Tibial nerve (tissue), 4 donors: ENCODE results near the gene SLC66A2. TPM values are rescaled to one million over a fixed set of nuclear protein-coding genes. Genes with fewer than 3 reads are reported as not detected.

ENCODE experiments used
- DNase-seq, 2 donors: peaks; one replicate each; pipeline ENCODE4 v3.0.0-alpha.2; 2019; ENCODE audit warnings: low spot score in 2 of 2
- H3K27ac ChIP-seq, 4 donors: fragments of 200-600 bp; sonication (generic) in 3 of 4; one replicate each; pipeline ENCODE4 v1.5.1; 2017 to 2019; ENCODE audit warnings: mild to moderate bottlenecking in 1 of 4
- H3K27me3 ChIP-seq, 2 donors: fragments of 200-600 bp; sonication (generic) in 1 of 2; one replicate each; pipeline versions ENCODE4 v1.5.1 to v1.6.0; 2017 to 2019
- H3K36me3 ChIP-seq, 3 donors: fragments of 200-600 bp; sonication (generic); one replicate each; pipeline ENCODE4 v1.5.1; 2018 to 2019
- H3K4me1 ChIP-seq, 4 donors: fragments of 200-600 bp; sonication (generic) in 3 of 4; one replicate each; pipeline ENCODE4 v1.5.1; 2017 to 2019
- H3K4me3 ChIP-seq, 4 donors: fragments of 200-600 bp; sonication (generic) in 3 of 4; one replicate each; pipeline ENCODE4 v1.5.1; 2017 to 2019; ENCODE audit warnings: mild to moderate bottlenecking in 1 of 4, moderate library complexity in 1 of 4
- H3K9me3 ChIP-seq, 4 donors: fragments of 200-600 bp; sonication (generic) in 3 of 4; one replicate each; pipeline ENCODE4 v1.5.1; 2017 to 2019
- CTCF ChIP-seq, 5 experiments: fragments of 200-600 bp in 3 of 5; fragments of 450-650 bp in 2 of 5; sonication (generic) in 3 of 5; IDR thresholded peaks; one replicate each; pipeline ENCODE4 v1.5.1; 2016 to 2019; ENCODE audit warnings: antibody characterized with exemption in 5 of 5, mild to moderate bottlenecking in 3 of 5, moderate library complexity in 2 of 5
- EP300 ChIP-seq, 2 donors: sonication (generic); formaldehyde crosslinking; IDR thresholded peaks; one replicate each; pipeline ENCODE4 v1.6.1; 2017; ENCODE audit warnings: antibody characterized with exemption in 2 of 2, mild to moderate bottlenecking in 1 of 2
- POLR2A ChIP-seq, 2 donors: fragments of 450-650 bp; IDR thresholded peaks; one replicate each; pipeline ENCODE4 v1.6.1; 2017; ENCODE audit warnings: antibody characterized with exemption in 2 of 2, mild to moderate bottlenecking in 2 of 2, moderate library complexity in 2 of 2
- WGBS, 2 donors: methylation state at CpG; one replicate each; pipeline ENCODE4 v1.1.5; 2018; 5-methylcytosine and 5-hydroxymethylcytosine counted together
- total RNA-seq, 4 donors: library from RNA; depleted of rRNA; stranded (reverse); fragments of >200 nt; gene quantifications; one replicate each; pipeline ENCODE4 v1.1.0, GENCODE V29; 2016

The SLC66A2 gene
- total RNA-seq, 4 donors from 2014 or later = 112 to 361 (median 222) TPM

GRCh38 chr18:79915161-79916127 is 36.0 kb downstream of the SLC66A2 start:
- Histone ChIP-seq H3K4me1 (peaks cover 0 to 23% (median 0%) of the 10 kb centered on the region in 4 donors), H3K9me3 (no peaks in the 10 kb centered on the region), H3K27ac (no peak overlapping the region), H3K36me3 (peaks cover 0 to 82% (median 0%) of the 10 kb centered on the region in 3 donors), H3K4me3 (no peak overlapping the region), H3K27me3 (no peaks in the 10 kb centered on the region)
- 90 to 91% methylated on average over 43 of the region's 50 CpGs for WGBS, 2 donors
- DNase-seq = no peak
- TF ChIP-seq POLR2A (IDR thresholded peaks at IDR 0.05) (no peak), EP300 (IDR thresholded peaks at IDR 0.05) (no peak), CTCF (IDR thresholded peaks at IDR 0.05) (no peak)

GRCh38 chr18:79914614-79915160 is 36.8 kb downstream of the SLC66A2 start:
- H3K27ac ChIP-seq = no peak overlapping the region
- no peaks in the 10 kb centered on the region for H3K9me3 ChIP-seq
- H3K27me3 ChIP-seq = no peaks in the 10 kb centered on the region
- H3K4me1 ChIP-seq = peaks cover 0 to 23% (median 0%) of the 10 kb centered on the region in 4 donors
- peaks cover 0 to 88% (median 0%) of the 10 kb centered on the region in 3 donors for H3K36me3 ChIP-seq
- TF ChIP-seq EP300 (IDR thresholded peaks at IDR 0.05) = no peak
- no peak for TF ChIP-seq POLR2A (IDR thresholded peaks at IDR 0.05)
- TF ChIP-seq CTCF (IDR thresholded peaks at IDR 0.05) = no peak
- no peak overlapping the region for H3K4me3 ChIP-seq
- no peak for DNase-seq
- 84 to 88% methylated on average over 20 of the region's 20 CpGs for whole genome bisulfite sequencing, 2 donors

- Histone ChIP-seq H3K27me3 (no peaks in the 10 kb centered on the region), H3K9me3 (no peaks in the 10 kb centered on the region), H3K27ac (no peak overlapping the region), H3K4me3 (no peak overlapping the region), H3K4me1 (peaks cover 0 to 23% (median 0%) of the 10 kb centered on the region in 4 donors), H3K36me3 (peaks cover 0 to 92% (median 0%) of the 10 kb centered on the region in 3 donors)
- 89% methylated on average over 25 to 28 of the region's 28 CpGs for WGBS, 2 donors
- no peak for DNase-seq
- no peak for TF ChIP-seq POLR2A (IDR thresholded peaks at IDR 0.05)
- no peak for TF ChIP-seq EP300 (IDR thresholded peaks at IDR 0.05)
- no peak for TF ChIP-seq CTCF (IDR thresholded peaks at IDR 0.05)
Observed at GRCh38 chr18:79912994-79913831, 38.2 kb downstream of the SLC66A2 start.

GRCh38 chr18:79912409-79912991 is 39.0 kb downstream of the SLC66A2 start:
- Histone ChIP-seq H3K27ac (no peak overlapping the region), H3K36me3 (peaks cover 0 to 90% (median 0%) of the 10 kb centered on the region in 3 donors), H3K4me3 (no peak overlapping the region), H3K4me1 (peaks cover 0 to 23% (median 0%) of the 10 kb centered on the region in 4 donors), H3K9me3 (no peaks in the 10 kb centered on the region), H3K27me3 (no peaks in the 10 kb centered on the region)
- no peak for TF ChIP-seq EP300 (IDR thresholded peaks at IDR 0.05)
- TF ChIP-seq POLR2A (IDR thresholded peaks at IDR 0.05) = no peak
- no peak for TF ChIP-seq CTCF (IDR thresholded peaks at IDR 0.05)
- no peak for DNase-seq
- WGBS, 2 donors = 80 to 88% methylated on average over 20 of the region's 20 CpGs
